Epidermal melanocyte (primary cell): ENCODE results near the gene KCNG4.

Experiments used
- DNase-seq: peaks from one replicate; pipeline ENCODE4 v3.0.0; 2011; ENCODE audit warnings: low spot score; ENCODE audit not compliant: insufficient read length

The KCNG4 gene

GRCh38 chr16:84183911-84184591, 55.8 kb downstream of the KCNG4 start:
- DNase-seq, result no peak

GRCh38 chr16:84183572-84183875, 56.3 kb downstream of the KCNG4 start:
- no peak for DNase-seq

- DNase-seq, result no peak
Measured at GRCh38 chr16:84182680-84183571, 56.9 kb downstream of the KCNG4 start.

GRCh38 chr16:84182104-84182503, 57.7 kb downstream of the KCNG4 start:
- DNase-seq, result no peak

GRCh38 chr16:84181144-84181915, 58.5 kb downstream of the KCNG4 start:
- DNase-seq, result no peak

GRCh38 chr16:84180519-84181140, 59.2 kb downstream of the KCNG4 start:
- no peak for DNase-seq

GRCh38 chr16:84179612-84180320, 60.0 kb downstream of the KCNG4 start:
- DNase-seq, result no peak

- no peak for DNase-seq
Measured at GRCh38 chr16:84178892-84179611, 60.8 kb downstream of the KCNG4 start.

- no peak for DNase-seq
Measured at GRCh38 chr16:84178146-84178765, 61.6 kb downstream of the KCNG4 start.

- DNase-seq, result no peak
Measured at GRCh38 chr16:84177741-84178073, 62.1 kb downstream of the KCNG4 start.

- no peak for DNase-seq
Measured at GRCh38 chr16:84176192-84177053, 63.4 kb downstream of the KCNG4 start.

GRCh38 chr16:84175350-84176081, 64.3 kb downstream of the KCNG4 start:
- DNase-seq, result peak; percentile 63

- DNase-seq, result no peak
Measured at GRCh38 chr16:84174396-84174795, 65.4 kb downstream of the KCNG4 start.

GRCh38 chr16:84169765-84170310, 70.0 kb downstream of the KCNG4 start:
- no peak for DNase-seq
